A549 (cell line): Measurements from ENCODE around the gene WDR20. TPM values are rescaled to one million over a fixed set of nuclear protein-coding genes. Genes with fewer than 3 reads are reported as not detected.
"Not testable (repeated sequence)": the region's sequence is repeated elsewhere in the genome, so short reads cannot be mapped to it uniquely, and the experiment has no call there.

Source experiments
- ATAC-seq, 2 experiments: fragments of 200-7000 bp in 1 of 2; fragments of >200 bp in 1 of 2; cut with Nextera tagmentation in 1 of 2; cut with Tn5 transposase in 1 of 2; 3 replicates each; pipeline versions ENCODE4 v1.8.0 to v1.9.1; 2018 to 2020; ENCODE audit warnings: mild to moderate bottlenecking in 1 of 2, moderate library complexity in 1 of 2
- CTCF ChIA-PET: fragments of 300-600 bp; sonication (Branson Sonifier 250); formaldehyde crosslinking; extraction: SDS; loops from one replicate; lab custom pipeline; 2021; ENCODE audit warnings: antibody characterized with exemption, inconsistent platforms; lab: Yijun Ruan, JAX
- POLR2A ChIA-PET: fragments of 350-600 bp; formaldehyde crosslinking; extraction: SDS; loops from one replicate; lab custom pipeline; 2021; ENCODE audit warnings: antibody characterized with exemption, inconsistent platforms; lab: Yijun Ruan, JAX
- DNase-seq, 2 experiments: peaks; one replicate each; pipeline versions ENCODE4 v3.0.0 to v3.0.0-alpha.2; 2011 to 2016; ENCODE audit warnings: low read depth in 1 of 2, low spot score in 1 of 2
- FAIRE-seq: peaks from 2 replicates; lab custom pipeline; 2011; peaks lifted over from hg19 to GRCh38; lab: Jason Lieb, UNC
- H3K27ac ChIP-seq, 2 experiments: fragments of >200 bp; sonication (Bioruptor Twin); formaldehyde crosslinking; 3 replicates each; pipeline ENCODE4 v1.5.1; 2016 to 2017
- H3K4me1 ChIP-seq: fragments of >200 bp; sonication (Bioruptor Twin); formaldehyde crosslinking; 3 replicates; pipeline ENCODE4 v1.6.1; 2016
- H3K4me2 ChIP-seq: fragments of >200 bp; sonication (Bioruptor Twin); formaldehyde crosslinking; 3 replicates; pipeline ENCODE4 v1.6.1; 2016
- H3K4me3 ChIP-seq: fragments of >200 bp; sonication (Bioruptor Twin); formaldehyde crosslinking; 3 replicates; pipeline ENCODE4 v1.5.1; 2016
- H3K9me3 ChIP-seq: fragments of >200 bp; sonication (Bioruptor Twin); formaldehyde crosslinking; 3 replicates; pipeline ENCODE4 v1.6.1; 2016
- CBX2 ChIP-seq: fragments of 200-600 bp; sonication (generic); IDR thresholded peaks from 2 replicates; pipeline ENCODE4 v1.6.1; 2016; ENCODE audit warnings: low read depth, mild to moderate bottlenecking, borderline replicate concordance
- CBX8 ChIP-seq: fragments of 200-600 bp; sonication (generic); IDR thresholded peaks from 2 replicates; pipeline ENCODE4 v1.6.1; 2016
- EP300 ChIP-seq, 2 experiments: fragments of >200 bp; sonication (Bioruptor Twin); formaldehyde crosslinking; IDR thresholded peaks; 2 replicates in 1 of 2; 3 replicates in 1 of 2; pipeline ENCODE4 v1.6.1; 2016 to 2017
- FOSL2 ChIP-seq, 2 experiments: fragments of 450-650 bp in 1 of 2; fragments of >200 bp in 1 of 2; sonication (Bioruptor Twin) in 1 of 2; formaldehyde crosslinking; IDR thresholded peaks; 2 replicates each; pipeline versions ENCODE4 v1.5.0 to v1.6.1; 2016 to 2020; ENCODE audit warnings: mild to moderate bottlenecking in 1 of 2, moderate library complexity in 1 of 2
- FOXS1 ChIP-seq: fragments of 250-450 bp; sonication (Bioruptor Pico); IDR thresholded peaks from 2 replicates; pipeline ENCODE4 v1.5.0; 2020; ENCODE audit warnings: mild to moderate bottlenecking, moderate library complexity
- GATA3 ChIP-seq: IDR thresholded peaks from 2 replicates; pipeline ENCODE4 v1.6.1; 2012; ENCODE audit warnings: borderline replicate concordance
- HMGXB4 ChIP-seq: fragments of 250-450 bp; sonication (Bioruptor Pico); IDR thresholded peaks from 2 replicates; pipeline ENCODE4 v1.5.0; 2021; ENCODE audit warnings: mild to moderate bottlenecking, moderate library complexity, borderline replicate concordance
- HOXA7 ChIP-seq: fragments of 250-450 bp; sonication (Bioruptor Pico); IDR thresholded peaks from 2 replicates; pipeline ENCODE4 v1.5.0; 2020; ENCODE audit warnings: mild to moderate bottlenecking, moderate library complexity
- JUN ChIP-seq, 2 experiments: fragments of >200 bp; sonication (Bioruptor Twin); formaldehyde crosslinking; IDR thresholded peaks; 2 replicates in 1 of 2; 3 replicates in 1 of 2; pipeline ENCODE4 v1.6.1; 2016 to 2017
- KDM1A ChIP-seq: fragments of 200-600 bp; sonication (generic); IDR thresholded peaks from 2 replicates; pipeline ENCODE4 v1.6.1; 2016; ENCODE audit warnings: low read depth, mild to moderate bottlenecking
- KDM5A ChIP-seq: fragments of 200-600 bp; sonication (generic); IDR thresholded peaks from 2 replicates; pipeline ENCODE4 v1.6.1; 2016; ENCODE audit warnings: antibody characterized with exemption, mild to moderate bottlenecking
- MAX ChIP-seq: IDR thresholded peaks from 2 replicates; pipeline ENCODE4 v1.6.1; 2012
- MAZ ChIP-seq: fragments of 150-350 bp; IDR thresholded peaks from 2 replicates; pipeline ENCODE4 v1.6.1; 2014; ENCODE audit warnings: antibody characterized with exemption, low read depth, low read length, borderline replicate concordance
- MYC ChIP-seq: IDR thresholded peaks from 2 replicates; pipeline ENCODE4 v1.6.1; 2012; ENCODE audit warnings: mild to moderate bottlenecking, inconsistent platforms, low read length, improper control_type of control experiment, borderline replicate concordance
- PBX3 ChIP-seq: IDR thresholded peaks from 2 replicates; pipeline ENCODE4 v1.6.1; 2012
- POLR2AphosphoS2 ChIP-seq: conservative IDR thresholded peaks from 2 replicates; pipeline ENCODE4 v1.6.1; 2012; ENCODE audit warnings: low read length, improper control_type of control experiment, inconsistent platforms
- RARB ChIP-seq: fragments of 250-450 bp; sonication (Bioruptor Pico); IDR thresholded peaks from 2 replicates; pipeline ENCODE4 v1.8.0; 2021; ENCODE audit warnings: mild to moderate bottlenecking, moderate library complexity
- RFX5 ChIP-seq: fragments of 450-650 bp; IDR thresholded peaks from 2 replicates; pipeline ENCODE4 v1.7.1; 2014; ENCODE audit warnings: antibody characterized with exemption, mild to moderate bottlenecking, moderate library complexity
- RNF2 ChIP-seq: fragments of 200-600 bp; sonication (generic); IDR thresholded peaks from 2 replicates; pipeline ENCODE4 v1.6.1; 2016; ENCODE audit warnings: low read depth, mild to moderate bottlenecking, antibody characterized with exemption, moderate library complexity, borderline replicate concordance
- ZC3H11A ChIP-seq: fragments of 450-650 bp; IDR thresholded peaks from 2 replicates; pipeline ENCODE4 v1.6.1; 2014; ENCODE audit warnings: antibody characterized with exemption, mild to moderate bottlenecking
- ZNF302 ChIP-seq: fragments of 250-450 bp; sonication (Bioruptor Pico); IDR thresholded peaks from 2 replicates; pipeline ENCODE4 v1.9.0; 2021; ENCODE audit warnings: inconsistent platforms, mild to moderate bottlenecking, moderate library complexity
- ZSCAN20 ChIP-seq: fragments of 250-450 bp; sonication (Bioruptor Pico); IDR thresholded peaks from 2 replicates; pipeline ENCODE4 v1.8.0; 2022; ENCODE audit warnings: mild to moderate bottlenecking, moderate library complexity
- WGBS: methylation state at CpG from one replicate; pipeline ENCODE4 v1.1.6; 2017; ENCODE audit errors: missing lambda C conversion rate; 5-methylcytosine and 5-hydroxymethylcytosine counted together
- polyA plus RNA-seq, 4 experiments: library from polyadenylated mRNA; depleted of rRNA in 3 of 4; stranded (reverse); fragments of >200 nt; fragmentation: RNase III in 1 of 4; extraction: RNeasy Plus Mini Kit Qiagen cat#74134 plus additional on column Dnase treatment in 1 of 4; gene quantifications; 2 replicates in 3 of 4; 3 replicates in 1 of 4; pipeline ENCODE4 v1.2.3, GENCODE V29; 2011 to 2017

The WDR20 gene
- polyA plus RNA-seq, 2 of the 4 experiments (the other 2 are of a cell fraction), result 19.5 to 20.6 TPM

- TF ChIP-seq CBX8 (no peak), HMGXB4 (CRISPR knock-in tag) (no peak), KDM5A (no peak), RNF2 (no peak), ZC3H11A (no peak), CBX2 (no peak), EP300 (IDR thresholded peaks at IDR 0.05) (no peak), FOXS1 (CRISPR knock-in tag) (no peak), MAZ (no peak), ZNF302 (CRISPR knock-in tag) (no peak), MYC (no peak), RFX5 (no peak), HOXA7 (CRISPR knock-in tag) (no peak), RARB (no peak), PBX3 (no peak), JUN (IDR thresholded peaks at IDR 0.05) (no peak), GATA3 (no peak), ZSCAN20 (CRISPR knock-in tag) (no peak)
- H3K27ac ChIP-seq, result no peak overlapping the region
- H3K4me2 ChIP-seq, result no peak overlapping the region
- H3K4me3 ChIP-seq, result no peak overlapping the region
- POLR2A ChIA-PET, result no interaction called here
- H3K4me1 ChIP-seq, result peaks cover 10% of the 10 kb centered on the region
- DNase-seq (no peak), ATAC-seq (no peak), FAIRE-seq (no peak)
- CTCF ChIA-PET, result interaction anchor here (1.1 to 4.8 kb wide), 3 partner anchors 10 to 77 kb away, joined by 4 to 83 read pairs (median 10); partner anchors contain the start of gene ZNF839
- 92% methylated on average over 4 of the region's 4 CpGs for WGBS
- H3K9me3 ChIP-seq, result no peaks in the 10 kb centered on the region
These were observed 99.5 kb downstream of the WDR20 start for GRCh38 chr14:102239231-102239630.

GRCh38 chr14:102240481-102240880 lies 100.8 kb downstream of the WDR20 start:
- CTCF ChIA-PET; DNase-seq; H3K4me1 ChIP-seq; FAIRE-seq; H3K9me3 ChIP-seq; POLR2A ChIA-PET; ATAC-seq; H3K4me3 ChIP-seq; H3K4me2 ChIP-seq; TF ChIP-seq FOSL2 (IDR thresholded peaks at IDR 0.05): not testable (repeated sequence)
- TF ChIP-seq FOSL2 (CRISPR knock-in tag; IDR thresholded peaks at IDR 0.05), result 0 out of 2 replicates have a peak, but pooled peaks have one; percentile 8
- 56% methylated on average over 5 of the region's 5 CpGs for WGBS
- H3K27ac ChIP-seq, result peak overlapping the region in 1 of 2 experiments; percentile 52; a peak in 2 of 6 replicates

GRCh38 chr14:102241147-102241546 lies 101.5 kb downstream of the WDR20 start:
- CTCF ChIA-PET, result no interaction called here
- ATAC-seq, result no peak
- no peak overlapping the region for H3K27ac ChIP-seq
- H3K4me2 ChIP-seq, result no peak overlapping the region
- no peaks in the 10 kb centered on the region for H3K9me3 ChIP-seq
- no peak overlapping the region for H3K4me3 ChIP-seq
- no peak for TF ChIP-seq RARB
- no peak for TF ChIP-seq KDM5A
- no peak for TF ChIP-seq MAX
- TF ChIP-seq CBX2, result no peak
- no peak for TF ChIP-seq CBX8
- TF ChIP-seq POLR2AphosphoS2, result no peak
- no peak for TF ChIP-seq HOXA7 (CRISPR knock-in tag)
- TF ChIP-seq KDM1A, result no peak
- TF ChIP-seq, all 56 proteins: peak for 0
- POLR2A ChIA-PET, result no interaction called here
- H3K4me1 ChIP-seq, result no peaks in the 10 kb centered on the region
- FAIRE-seq, result no peak
- WGBS, result 87% methylated on average over 4 of the region's 4 CpGs
- no peak for DNase-seq

GRCh38 chr14:102243795-102244194 lies 104.1 kb downstream of the WDR20 start:
- POLR2A ChIA-PET, result not testable (repeated sequence)

More at GRCh38 chr14:102243795-102244194, 104.1 kb downstream of the WDR20 start:
- DNase-seq, H3K4me3 ChIP-seq, H3K4me2 ChIP-seq, FAIRE-seq, H3K9me3 ChIP-seq, H3K27ac ChIP-seq, H3K4me1 ChIP-seq, ATAC-seq: not testable (repeated sequence)
- CTCF ChIA-PET, result interaction anchor here (1.8 kb wide), 1 partner anchor 70 kb away, joined by 9 read pairs; no protein-coding TSS in a partner anchor
- 93% methylated on average over 4 of the region's 4 CpGs for WGBS
